AG10803 (cell line): ENCODE data around the gene UROD.
"Not testable (repeated sequence)": the region's sequence is repeated elsewhere in the genome, so short reads cannot be mapped to it uniquely, and the experiment has no call there.

Experiments used
- DNase-seq: peaks from one replicate; pipeline ENCODE4 v3.0.0; 2010; ENCODE audit warnings: low read depth
- H3K4me3 ChIP-seq: 2 replicates; pipeline ENCODE4 v1.5.1; 2011; ENCODE audit warnings: mild to moderate bottlenecking, low read length, control low read depth
- TF ChIP-seq, protein P1 (sequence below): conservative IDR thresholded peaks from 2 replicates; pipeline ENCODE4 v1.5.1; 2011; ENCODE audit warnings: mild to moderate bottlenecking, low read length, control low read depth, inconsistent platforms

The UROD gene

DNA sequence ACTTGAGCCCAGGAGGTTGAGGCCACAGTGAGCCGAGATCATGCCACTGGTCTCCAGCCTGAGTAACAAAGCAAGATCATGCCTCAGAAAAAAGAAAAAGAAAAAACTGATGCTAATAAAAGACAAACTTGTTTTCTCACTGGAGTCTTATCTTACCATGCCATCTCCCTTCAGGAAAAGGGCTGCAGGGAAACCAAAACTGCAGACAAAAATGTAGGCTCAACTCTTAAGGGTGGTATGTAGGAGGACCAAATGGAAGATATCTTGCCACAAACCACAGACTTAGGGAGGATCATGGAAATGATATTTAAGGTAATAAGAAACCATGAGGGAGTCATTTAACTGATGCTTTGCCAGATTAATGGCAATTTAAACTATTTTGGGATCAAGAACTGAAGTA lies 32.9 kb downstream of the UROD start:
- TF ChIP-seq, protein P1, sequence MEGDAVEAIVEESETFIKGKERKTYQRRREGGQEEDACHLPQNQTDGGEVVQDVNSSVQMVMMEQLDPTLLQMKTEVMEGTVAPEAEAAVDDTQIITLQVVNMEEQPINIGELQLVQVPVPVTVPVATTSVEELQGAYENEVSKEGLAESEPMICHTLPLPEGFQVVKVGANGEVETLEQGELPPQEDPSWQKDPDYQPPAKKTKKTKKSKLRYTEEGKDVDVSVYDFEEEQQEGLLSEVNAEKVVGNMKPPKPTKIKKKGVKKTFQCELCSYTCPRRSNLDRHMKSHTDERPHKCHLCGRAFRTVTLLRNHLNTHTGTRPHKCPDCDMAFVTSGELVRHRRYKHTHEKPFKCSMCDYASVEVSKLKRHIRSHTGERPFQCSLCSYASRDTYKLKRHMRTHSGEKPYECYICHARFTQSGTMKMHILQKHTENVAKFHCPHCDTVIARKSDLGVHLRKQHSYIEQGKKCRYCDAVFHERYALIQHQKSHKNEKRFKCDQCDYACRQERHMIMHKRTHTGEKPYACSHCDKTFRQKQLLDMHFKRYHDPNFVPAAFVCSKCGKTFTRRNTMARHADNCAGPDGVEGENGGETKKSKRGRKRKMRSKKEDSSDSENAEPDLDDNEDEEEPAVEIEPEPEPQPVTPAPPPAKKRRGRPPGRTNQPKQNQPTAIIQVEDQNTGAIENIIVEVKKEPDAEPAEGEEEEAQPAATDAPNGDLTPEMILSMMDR, result no peak
- H3K4me3 ChIP-seq, result no peak overlapping the region
- DNase-seq, result no peak

DNA sequence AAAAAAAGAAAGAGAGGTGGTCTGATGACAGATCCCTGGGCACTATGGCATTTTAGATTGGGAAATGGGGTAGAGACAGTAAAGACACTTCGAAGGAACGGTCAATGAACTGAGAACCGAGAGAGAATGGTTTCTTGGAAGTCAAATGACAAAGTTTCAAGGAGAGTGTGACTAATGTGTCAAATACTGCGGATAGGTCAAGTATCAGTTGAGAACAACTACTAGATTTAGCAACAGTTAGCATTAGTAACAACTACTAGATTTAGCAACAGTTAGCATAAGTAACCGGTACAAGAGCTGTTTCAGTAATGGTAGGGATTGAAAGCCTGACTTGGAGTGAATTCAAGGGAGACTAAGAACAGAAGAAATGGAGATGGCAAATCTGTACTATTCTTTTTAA lies 35.0 kb downstream of the UROD start:
- no peak for DNase-seq
- TF ChIP-seq, protein P1, result no peak
- H3K4me3 ChIP-seq, result no peak overlapping the region

DNA sequence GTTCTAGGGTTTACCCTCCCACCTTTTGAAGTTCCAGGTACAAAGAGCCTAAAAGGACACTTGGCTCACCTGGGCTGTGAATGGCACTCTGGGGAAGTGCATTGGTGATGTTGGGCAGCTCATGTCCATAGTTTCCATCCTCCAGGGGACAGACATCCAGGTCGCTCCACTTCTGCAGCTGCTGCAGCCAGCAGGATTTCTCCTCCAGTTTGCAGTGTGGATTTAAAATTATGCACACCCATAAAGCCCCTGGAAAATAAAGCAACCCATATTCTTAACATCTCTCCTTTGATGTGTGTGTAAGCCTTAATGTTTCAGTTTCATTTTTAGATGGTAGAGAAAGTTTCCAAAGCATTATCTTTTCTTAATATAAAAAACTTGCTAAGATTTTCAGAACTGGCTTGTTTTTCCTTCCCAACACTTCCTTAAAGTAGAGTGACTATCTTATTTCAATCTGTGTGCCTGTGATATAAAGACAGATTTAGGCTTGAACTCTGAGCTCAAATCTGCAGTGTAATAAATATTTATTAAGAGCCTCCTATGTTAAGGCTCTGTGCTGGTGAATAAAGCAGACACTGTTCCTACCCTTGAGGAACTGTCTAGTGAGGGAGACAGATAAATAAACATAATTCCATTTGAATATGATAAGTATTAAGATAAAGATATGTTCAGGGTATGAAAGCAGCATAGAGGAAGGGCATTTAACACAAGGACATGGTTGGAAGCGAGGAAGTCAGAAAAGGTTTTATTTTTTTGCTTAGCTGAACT lies 39.1 kb downstream of the UROD start:
- DNase-seq, result no peak
- no peak overlapping the region for H3K4me3 ChIP-seq
- TF ChIP-seq, protein P1, result no peak

DNA sequence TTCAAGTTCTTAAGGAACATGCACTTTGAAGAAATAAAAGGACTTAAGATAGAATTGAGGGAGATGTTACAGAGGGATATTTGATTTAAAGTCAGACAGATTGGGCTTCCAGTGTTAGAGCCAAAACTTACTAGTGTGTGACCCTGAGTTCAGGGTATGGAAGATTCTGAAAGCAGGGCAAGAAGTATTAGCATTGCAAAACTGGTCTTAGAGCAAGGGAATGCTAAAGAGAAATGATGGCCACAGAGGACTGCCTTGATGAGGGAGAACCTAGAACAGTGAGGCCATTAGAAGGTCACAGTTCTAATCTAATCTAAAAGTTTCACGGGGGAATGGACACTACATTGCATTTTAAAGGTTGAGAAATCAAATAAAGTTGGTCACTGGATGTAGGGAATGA lies 45.5 kb downstream of the UROD start:
- TF ChIP-seq, protein P1, result no peak
- no peak overlapping the region for H3K4me3 ChIP-seq
- no peak for DNase-seq

DNA sequence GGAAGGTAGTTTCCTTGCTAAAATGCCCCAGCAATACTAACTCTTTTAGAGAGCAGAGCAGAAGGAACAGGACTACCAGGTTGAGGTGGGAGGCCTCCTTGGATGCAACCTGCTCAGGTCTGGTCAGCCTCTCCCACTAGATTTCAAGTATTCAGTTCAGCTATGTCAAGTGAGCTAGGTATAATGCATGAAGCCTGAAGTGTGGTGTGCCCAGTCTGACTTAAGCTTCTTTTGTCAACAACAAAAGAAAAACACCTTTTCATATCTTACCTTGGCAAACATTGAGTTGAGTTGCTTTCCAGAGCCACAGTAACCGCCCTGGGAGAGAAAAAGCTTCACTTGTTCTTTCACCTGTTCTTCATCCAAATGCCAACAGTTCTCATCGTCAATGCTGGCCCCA lies 47.8 kb downstream of the UROD start:
- TF ChIP-seq, protein P1, result no peak
- H3K4me3 ChIP-seq, result no peak overlapping the region
- DNase-seq, result no peak

DNA sequence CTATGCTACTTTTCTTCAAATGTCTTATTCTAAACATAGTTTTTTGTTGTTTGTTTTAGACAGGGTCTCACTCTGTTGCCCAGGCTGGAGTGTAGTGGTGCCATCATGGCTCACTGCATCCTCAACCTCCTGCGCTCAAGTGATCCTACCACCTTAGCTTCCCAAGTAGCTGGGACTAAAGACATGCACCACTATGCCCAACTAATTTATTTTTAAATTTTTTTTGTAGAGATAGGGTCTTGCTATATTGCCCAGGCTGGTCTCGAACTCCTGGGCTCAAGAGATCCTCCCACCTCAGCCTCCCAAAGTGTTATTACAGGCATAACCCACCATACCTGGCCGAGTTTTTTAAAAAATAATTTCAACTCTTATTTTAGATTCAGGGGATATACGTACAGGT lies 50.4 kb downstream of the UROD start:
- not testable (repeated sequence) for H3K4me3 ChIP-seq

DNA sequence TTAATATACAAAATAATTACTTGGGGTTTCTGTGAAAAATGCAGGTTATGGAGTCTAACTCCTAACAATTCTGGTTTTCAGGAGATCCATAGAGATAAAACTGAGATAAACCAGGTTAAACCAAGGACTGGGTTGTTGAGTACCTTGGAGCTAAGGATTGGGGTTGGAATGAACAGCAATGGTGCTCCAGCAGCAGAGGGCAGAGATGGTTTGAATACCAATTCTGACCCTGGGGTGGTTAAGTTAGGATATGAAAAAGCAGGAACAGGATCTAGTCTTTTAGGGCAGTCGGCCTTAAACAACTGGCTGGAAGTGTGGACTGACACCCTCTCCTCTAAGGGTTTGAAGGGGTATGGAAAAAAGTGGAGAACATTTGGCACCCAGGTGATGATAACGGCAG lies 53.0 kb downstream of the UROD start:
- H3K4me3 ChIP-seq, result no peak overlapping the region
- TF ChIP-seq, protein P1, result no peak
- no peak for DNase-seq

More for the DNA sequence above, 50.4 kb downstream of the UROD start:
- not testable (repeated sequence) for DNase-seq
